Caco-2 (cell line): ENCODE data around the gene ARHGAP25. TPM values are rescaled to one million over a fixed set of nuclear protein-coding genes. Genes with fewer than 3 reads are reported as not detected.

Experiments
- BruUV-seq: library from RNA; stranded (reverse); fragments of 400-500 nt; replicated peaks from 2 replicates; lab custom pipeline; 2021; lab: Mats Ljungman, UMichigan
- CTCF ChIA-PET: fragments of 300-600 bp; sonication (Branson Sonifier 250); formaldehyde crosslinking; loops from one replicate; lab custom pipeline; 2022; ENCODE audit warnings: antibody characterized with exemption; lab: Charles Lee
- POLR2A ChIA-PET: fragments of 300-600 bp; sonication (Branson Sonifier 250); formaldehyde crosslinking; loops from one replicate; lab custom pipeline; 2022; ENCODE audit warnings: antibody characterized with exemption; lab: Charles Lee
- DNase-seq, 2 experiments: peaks; one replicate each; pipeline versions ENCODE4 v3.0.0 to v3.0.0-alpha.2; 2020 to 2022
- H3K27me3 ChIP-seq: replicated peaks from 2 replicates; pipeline ENCODE4 v1.6.0; 2011; ENCODE audit warnings: low read length; ENCODE audit not compliant: control insufficient read depth, insufficient read depth
- H3K36me3 ChIP-seq: 2 replicates; pipeline ENCODE4 v1.5.1; 2011; ENCODE audit warnings: low read length; ENCODE audit not compliant: control insufficient read depth, insufficient read depth
- H3K4me1 ChIP-seq: fragments of 250-450 bp; sonication (Bioruptor Pico); 2 replicates; pipeline ENCODE4 v1.5.1; 2020; ENCODE audit warnings: mild to moderate bottlenecking
- H3K4me3 ChIP-seq: 2 replicates; pipeline ENCODE4 v1.5.1; 2011; ENCODE audit warnings: low read depth, mild to moderate bottlenecking, control low read depth, low read length
- H3K9me3 ChIP-seq: fragments of 250-450 bp; sonication (Bioruptor Pico); 2 replicates; pipeline ENCODE4 v1.5.1; 2020; ENCODE audit warnings: mild to moderate bottlenecking, moderate library complexity
- H3K27ac Mint-ChIP-seq: one replicate; pipeline ENCODE4 v1.8.0; 2022; ENCODE audit warnings: mixed read lengths; ENCODE audit not compliant: unreplicated experiment
- H3K27me3 Mint-ChIP-seq: one replicate; pipeline ENCODE4 v1.8.0; 2022; ENCODE audit warnings: mixed read lengths; ENCODE audit not compliant: insufficient read depth, unreplicated experiment
- H3K36me3 Mint-ChIP-seq: one replicate; pipeline ENCODE4 v1.8.0; 2022; ENCODE audit warnings: mild to moderate bottlenecking, mixed read lengths; ENCODE audit not compliant: insufficient read depth, unreplicated experiment
- H3K4me1 Mint-ChIP-seq: one replicate; pipeline ENCODE4 v1.8.0; 2022; ENCODE audit warnings: low read depth, mixed read lengths; ENCODE audit not compliant: unreplicated experiment
- H3K4me3 Mint-ChIP-seq: one replicate; pipeline ENCODE4 v1.8.0; 2022; ENCODE audit warnings: mild to moderate bottlenecking, moderate library complexity, mixed read lengths; ENCODE audit not compliant: unreplicated experiment
- H3K9me3 Mint-ChIP-seq: one replicate; pipeline ENCODE4 v1.8.0; 2022; ENCODE audit warnings: mixed read lengths; ENCODE audit not compliant: unreplicated experiment
- intact Hi-C: fragments of 100-400 bp; cut with micrococcal nuclease; formaldehyde crosslinking; loops from one replicate; pipeline ENCODE4 v1.10.0; 2022; ENCODE audit not compliant: unreplicated experiment
- total RNA-seq: library from RNA; stranded (reverse); gene quantifications from 2 replicates; pipeline ENCODE4 v1.2.3, GENCODE V29; 2022
- TF ChIP-seq, protein P1 (sequence below), 2 experiments: fragments of 200-600 bp in 1 of 2; IDR thresholded peaks; 1 replicate in 1 of 2; 2 replicates in 1 of 2; pipeline versions ENCODE4 v1.5.1 to v1.8.0; 2011 to 2022; ENCODE audit warnings: antibody characterized with exemption in 1 of 2, control low read depth in 1 of 2, inconsistent platforms in 1 of 2, low read depth in 1 of 2, low read length in 1 of 2, mild to moderate bottlenecking in 1 of 2, moderate library complexity in 1 of 2; ENCODE audit not compliant: insufficient read depth in 1 of 2, severe bottlenecking in 1 of 2, unreplicated experiment in 1 of 2

The ARHGAP25 gene
- total RNA-seq, 1 experiment from 2014 or later: 0.48 TPM

DNA sequence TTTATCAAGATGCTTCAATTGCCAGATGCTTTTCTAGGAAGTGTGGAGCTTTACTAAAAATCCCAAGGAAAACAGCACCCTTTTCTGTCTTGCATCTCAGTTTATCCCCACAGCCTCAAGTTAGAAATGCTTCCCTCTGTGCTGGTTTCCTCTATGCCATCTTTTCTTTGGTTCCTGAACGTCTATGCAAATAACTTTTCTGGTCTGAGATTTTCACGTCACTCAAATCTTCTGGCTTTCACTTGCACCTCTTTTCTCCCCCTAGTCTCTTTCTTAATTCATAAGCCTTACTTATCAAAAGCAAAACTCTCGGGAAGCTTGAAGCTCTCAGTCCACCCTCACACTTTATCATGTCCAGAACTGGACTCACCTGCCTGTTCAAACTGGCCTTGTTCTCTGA is 33.9 kb downstream of the ARHGAP25 start:
- DNase-seq: no peak
- Histone ChIP-seq H3K27me3 (no peaks in the 10 kb centered on the region; the same call in 1 of the 2 replicates), H3K9me3 (no peaks in the 10 kb centered on the region), H3K4me3 (no peak overlapping the region), H3K36me3 (no peaks in the 10 kb centered on the region), H3K4me1 (no peaks in the 10 kb centered on the region)
- no peaks in the 10 kb centered on the region for H3K9me3 Mint-ChIP-seq
- peaks cover 7% of the 10 kb centered on the region for H3K4me1 Mint-ChIP-seq
- H3K36me3 Mint-ChIP-seq: no peaks in the 10 kb centered on the region
- TF ChIP-seq, protein P1, sequence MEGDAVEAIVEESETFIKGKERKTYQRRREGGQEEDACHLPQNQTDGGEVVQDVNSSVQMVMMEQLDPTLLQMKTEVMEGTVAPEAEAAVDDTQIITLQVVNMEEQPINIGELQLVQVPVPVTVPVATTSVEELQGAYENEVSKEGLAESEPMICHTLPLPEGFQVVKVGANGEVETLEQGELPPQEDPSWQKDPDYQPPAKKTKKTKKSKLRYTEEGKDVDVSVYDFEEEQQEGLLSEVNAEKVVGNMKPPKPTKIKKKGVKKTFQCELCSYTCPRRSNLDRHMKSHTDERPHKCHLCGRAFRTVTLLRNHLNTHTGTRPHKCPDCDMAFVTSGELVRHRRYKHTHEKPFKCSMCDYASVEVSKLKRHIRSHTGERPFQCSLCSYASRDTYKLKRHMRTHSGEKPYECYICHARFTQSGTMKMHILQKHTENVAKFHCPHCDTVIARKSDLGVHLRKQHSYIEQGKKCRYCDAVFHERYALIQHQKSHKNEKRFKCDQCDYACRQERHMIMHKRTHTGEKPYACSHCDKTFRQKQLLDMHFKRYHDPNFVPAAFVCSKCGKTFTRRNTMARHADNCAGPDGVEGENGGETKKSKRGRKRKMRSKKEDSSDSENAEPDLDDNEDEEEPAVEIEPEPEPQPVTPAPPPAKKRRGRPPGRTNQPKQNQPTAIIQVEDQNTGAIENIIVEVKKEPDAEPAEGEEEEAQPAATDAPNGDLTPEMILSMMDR (IDR thresholded peaks at IDR 0.05; ENCODE audit: insufficient read depth in 1 of 2, low read depth in 1 of 2, low read length in 1 of 2, severe bottlenecking in 1 of 2, unreplicated experiment in 1 of 2): no peak
- BruUV-seq: no TSS peak
- H3K27me3 Mint-ChIP-seq: peaks cover 13% of the 10 kb centered on the region
- intact Hi-C loops: no loop called here
- CTCF ChIA-PET: no interaction called here
- H3K4me3 Mint-ChIP-seq: no peak overlapping the region
- H3K27ac Mint-ChIP-seq: no peak overlapping the region
- POLR2A ChIA-PET: no interaction called here

DNA sequence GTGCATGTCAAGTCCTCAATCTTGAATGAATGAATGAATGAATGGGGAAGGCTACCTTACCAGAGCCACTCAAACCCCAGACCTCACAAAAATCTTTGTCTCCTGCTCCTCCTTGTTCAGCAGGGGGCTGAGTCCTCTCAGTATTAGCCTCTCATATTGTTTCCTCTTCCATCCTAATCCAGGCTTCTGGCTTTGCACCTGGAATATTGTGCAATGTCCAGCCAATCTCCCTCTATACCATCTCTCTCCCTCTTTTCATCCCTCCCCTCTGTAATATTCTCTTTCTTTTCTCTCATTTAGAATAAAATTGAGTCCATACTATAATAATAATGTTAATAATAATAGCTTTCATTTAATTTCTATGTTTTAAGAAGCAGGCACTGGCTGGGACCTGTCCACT is 34.3 kb downstream of the ARHGAP25 start:
- ChIA-PET POLR2A (no interaction called here), CTCF (no interaction called here)
- Histone ChIP-seq H3K9me3 (no peaks in the 10 kb centered on the region), H3K4me1 (no peaks in the 10 kb centered on the region), H3K27me3 (no peaks in the 10 kb centered on the region; the same call in 1 of the 2 replicates), H3K4me3 (no peak overlapping the region), H3K36me3 (no peaks in the 10 kb centered on the region)
- peaks cover 18% of the 10 kb centered on the region for H3K27me3 Mint-ChIP-seq
- TF ChIP-seq, protein P1 (IDR thresholded peaks at IDR 0.05; ENCODE audit: insufficient read depth in 1 of 2, low read depth in 1 of 2, low read length in 1 of 2, severe bottlenecking in 1 of 2, unreplicated experiment in 1 of 2): no peak
- no peaks in the 10 kb centered on the region for H3K9me3 Mint-ChIP-seq
- no peak overlapping the region for H3K4me3 Mint-ChIP-seq
- intact Hi-C loops: no loop called here
- no peak for DNase-seq
- no peak overlapping the region for H3K27ac Mint-ChIP-seq
- peaks cover 7% of the 10 kb centered on the region for H3K4me1 Mint-ChIP-seq
- BruUV-seq: no TSS peak
- no peaks in the 10 kb centered on the region for H3K36me3 Mint-ChIP-seq

DNA sequence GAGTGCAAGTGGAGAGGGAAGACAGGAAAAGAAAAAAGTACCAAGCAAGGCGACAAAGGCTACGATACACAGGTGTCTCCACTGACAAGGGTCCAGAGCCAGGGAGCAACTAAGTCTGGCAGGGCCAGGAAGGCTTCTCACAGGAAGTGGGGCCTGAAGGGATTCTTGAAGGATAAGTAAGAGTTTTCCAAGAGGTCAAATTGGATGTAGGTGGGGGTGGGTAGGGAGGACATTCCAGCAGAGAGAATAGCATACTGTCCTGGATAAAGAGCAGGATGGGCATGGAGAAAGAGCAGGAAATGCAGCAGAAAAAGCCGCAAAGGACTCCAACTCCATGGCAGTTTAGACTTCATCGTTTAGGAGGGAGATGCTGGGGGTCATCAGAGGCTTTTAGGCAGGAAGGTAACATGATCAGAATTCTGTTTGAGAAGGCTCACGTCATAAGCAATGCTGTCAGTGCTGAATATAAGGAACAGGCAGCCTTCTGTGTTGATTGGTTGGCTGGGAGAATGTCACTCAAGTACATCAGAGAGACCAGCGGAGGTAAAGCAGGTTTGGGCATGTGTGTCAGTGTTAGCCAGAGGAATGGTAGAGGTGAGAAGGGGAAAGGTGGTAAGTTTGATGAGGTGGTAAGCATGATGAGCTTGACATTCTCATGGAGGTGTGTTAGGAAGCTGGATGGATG is 35.1 kb downstream of the ARHGAP25 start:
- Histone ChIP-seq H3K9me3 (no peaks in the 10 kb centered on the region), H3K36me3 (no peaks in the 10 kb centered on the region), H3K4me3 (no peak overlapping the region), H3K27me3 (no peaks in the 10 kb centered on the region; the same call in 1 of the 2 replicates), H3K4me1 (no peaks in the 10 kb centered on the region)
- Mint-ChIP-seq H3K36me3 (no peaks in the 10 kb centered on the region), H3K4me3 (no peak overlapping the region), H3K4me1 (peaks cover 7% of the 10 kb centered on the region), H3K27ac (no peak overlapping the region), H3K27me3 (peaks cover 21% of the 10 kb centered on the region), H3K9me3 (no peaks in the 10 kb centered on the region)
- ChIA-PET CTCF (no interaction called here), POLR2A (no interaction called here)
- TF ChIP-seq, protein P1 (IDR thresholded peaks at IDR 0.05; ENCODE audit: insufficient read depth in 1 of 2, low read depth in 1 of 2, low read length in 1 of 2, severe bottlenecking in 1 of 2, unreplicated experiment in 1 of 2): no peak
- BruUV-seq: no TSS peak
- no peak for DNase-seq
- intact Hi-C loops: no loop called here
